RWPE1 (cell line): Measurements from ENCODE around the gene FAM83F.
A peak's percentile ranks its signal among the peaks of the same experiment; 100 is the strongest.

ENCODE experiments used
- CTCF ChIA-PET: fragments of 350-600 bp; sonication (Branson Sonifier 250); formaldehyde crosslinking; extraction: SDS; loops from one replicate; lab custom pipeline; 2021; lab: Yijun Ruan, JAX
- POLR2A ChIA-PET: fragments of 400-600 bp; formaldehyde crosslinking; extraction: SDS; loops from one replicate; lab custom pipeline; 2020; ENCODE audit warnings: antibody characterized with exemption; ENCODE audit not compliant: low non-redundant PET; lab: Yijun Ruan, JAX
- DNase-seq: peaks from one replicate; pipeline ENCODE4 v3.0.0; 2012; ENCODE audit warnings: low spot score
- H3K27ac ChIP-seq: fragments of 450-650 bp; 2 replicates; pipeline ENCODE4 v1.5.1; 2017
- CTCF ChIP-seq: fragments of 450-650 bp; conservative IDR thresholded peaks from 2 replicates; pipeline ENCODE4 v1.5.1; 2017; ENCODE audit warnings: low read depth, mild to moderate bottlenecking

Gene FAM83F

GRCh38 chr22:39973656-39974055 lies 21.1 kb upstream of the FAM83F start:
- POLR2A ChIA-PET = no interaction called here
- TF ChIP-seq CTCF = no peak
- no peak overlapping the region for H3K27ac ChIP-seq
- CTCF ChIA-PET = no interaction called here
- no peak for DNase-seq

- POLR2A ChIA-PET = no interaction called here
- no peak for TF ChIP-seq CTCF
- DNase-seq = no peak
These were observed 20.7 kb upstream of the FAM83F start for GRCh38 chr22:39974065-39974464.

GRCh38 chr22:39979048-39979447 lies 15.7 kb upstream of the FAM83F start:
- H3K27ac ChIP-seq = no peak overlapping the region
- ChIA-PET POLR2A (no interaction called here), CTCF (no interaction called here)
- no peak for TF ChIP-seq CTCF
- no peak for DNase-seq

More at GRCh38 chr22:39974065-39974464, 20.7 kb upstream of the FAM83F start:
- CTCF ChIA-PET = no interaction called here
- no peak overlapping the region for H3K27ac ChIP-seq

- TF ChIP-seq CTCF = no peak
- CTCF ChIA-PET = no interaction called here
- no peak for DNase-seq
- POLR2A ChIA-PET = no interaction called here
- H3K27ac ChIP-seq = no peak overlapping the region
These were observed 15.3 kb upstream of the FAM83F start for GRCh38 chr22:39979458-39979857.

GRCh38 chr22:39980596-39980995 lies 14.2 kb upstream of the FAM83F start:
- DNase-seq = no peak
- TF ChIP-seq CTCF = no peak
- H3K27ac ChIP-seq = no peak overlapping the region
- ChIA-PET POLR2A (no interaction called here), CTCF (no interaction called here)

- peak overlapping the region; percentile 82 for H3K27ac ChIP-seq
- no peak for TF ChIP-seq CTCF
- POLR2A ChIA-PET = no interaction called here
- no peak for DNase-seq
- CTCF ChIA-PET = no interaction called here
These were observed 11.4 kb upstream of the FAM83F start for GRCh38 chr22:39983346-39983745.

GRCh38 chr22:39984006-39984405 lies 10.7 kb upstream of the FAM83F start:
- POLR2A ChIA-PET = no interaction called here
- no peak for TF ChIP-seq CTCF
- CTCF ChIA-PET = interaction anchor here (0.6 kb wide), 1 partner anchor 640 kb away, joined by 3 read pairs; no protein-coding TSS in a partner anchor
- DNase-seq = no peak
- peak overlapping the region; percentile 82 for H3K27ac ChIP-seq
